CD4-positive, alpha-beta T cell (primary cell): ENCODE results near the gene IZUMO1. TPM values are rescaled to one million over a fixed set of nuclear protein-coding genes. Genes with fewer than 3 reads are reported as not detected.

Experiments used
- ATAC-seq: fragments of 200-7000 bp; cut with Tn5 transposase; one replicate; pipeline ENCODE4 v1.10.0; 2022; ENCODE audit warnings: mild to moderate bottlenecking; ENCODE audit not compliant: poor library complexity
- CTCF ChIA-PET: fragments of 350-600 bp; sonication (Branson Sonifier 250); formaldehyde crosslinking; loops from one replicate; lab custom pipeline; 2021; ENCODE audit warnings: antibody characterized with exemption, inconsistent platforms; lab: Charles Lee
- POLR2A ChIA-PET: fragments of 350-600 bp; sonication (Branson Sonifier 250); formaldehyde crosslinking; loops from one replicate; lab custom pipeline; 2021; ENCODE audit warnings: antibody characterized with exemption, inconsistent platforms; lab: Charles Lee
- DNase-seq, 14 experiments: peaks; one replicate each; pipeline ENCODE4 v3.0.0-alpha.2; 2013 to 2020; ENCODE audit warnings: mixed read lengths in 2 of 14
- H3K27ac ChIP-seq, 2 donors: one replicate each; pipeline versions ENCODE4 v1.5.1 to v1.7.0; 2013; ENCODE audit warnings: low read length in 2 of 2, low read depth in 1 of 2, mild to moderate bottlenecking in 1 of 2
- H3K27me3 ChIP-seq, 2 experiments: 1 replicate in 1 of 2; 2 replicates in 1 of 2; pipeline versions ENCODE4 v1.6.1 to v1.7.0; 2013; ENCODE audit warnings: low read length in 2 of 2, control low read depth in 1 of 2, mild to moderate bottlenecking in 1 of 2, moderate library complexity in 1 of 2; ENCODE audit not compliant: insufficient read depth in 2 of 2, control insufficient read depth in 1 of 2
- H3K36me3 ChIP-seq: one replicate; pipeline ENCODE4 v1.6.1; 2013; ENCODE audit warnings: low read length, control low read depth; ENCODE audit not compliant: insufficient read depth
- H3K4me1 ChIP-seq: one replicate; pipeline ENCODE4 v1.6.1; 2013; ENCODE audit warnings: low read length, control low read depth; ENCODE audit not compliant: insufficient read depth
- H3K4me3 ChIP-seq: one replicate; pipeline ENCODE4 v1.5.1; 2013; ENCODE audit warnings: mild to moderate bottlenecking, low read length, moderate library complexity
- H3K9me3 ChIP-seq, 2 experiments: 1 replicate in 1 of 2; 2 replicates in 1 of 2; pipeline versions ENCODE4 v1.6.1 to v1.7.0; 2013; ENCODE audit warnings: low read length in 2 of 2, mild to moderate bottlenecking in 2 of 2, control low read depth in 1 of 2, moderate library complexity in 1 of 2; ENCODE audit not compliant: control insufficient read depth in 1 of 2, insufficient read depth in 1 of 2
- H3K27ac Mint-ChIP-seq: one replicate; pipeline ENCODE4 v1.8.0; 2020; ENCODE audit warnings: mixed read lengths
- H3K27me3 Mint-ChIP-seq: one replicate; pipeline ENCODE4 v1.8.0; 2021; ENCODE audit warnings: mixed read lengths
- H3K36me3 Mint-ChIP-seq: one replicate; pipeline ENCODE4 v1.8.0; 2021; ENCODE audit warnings: low read depth, mixed read lengths
- H3K4me1 Mint-ChIP-seq: one replicate; pipeline ENCODE4 v1.8.0; 2021; ENCODE audit warnings: low read depth, mixed read lengths
- H3K4me3 Mint-ChIP-seq: one replicate; pipeline ENCODE4 v1.8.0; 2020; ENCODE audit warnings: mild to moderate bottlenecking, mixed read lengths
- H3K9me3 Mint-ChIP-seq: one replicate; pipeline ENCODE4 v1.8.0; 2020; ENCODE audit warnings: mixed read lengths
- intact Hi-C, 2 experiments: fragments of 100-400 bp; cut with DNase I in 1 of 2; cut with micrococcal nuclease in 1 of 2; formaldehyde crosslinking; loops; one replicate each; pipeline versions ENCODE4 v1.15.1 to v1.9.0; 2023 to 2025; cut with DNase I, micrococcal nuclease
- total RNA-seq, 174 experiments: library from RNA in 2 of 174; stranded (reverse) in 2 of 174; gene quantifications; one replicate each; pipeline ENCODE4 v1.2.3 and lab custom pipeline; 2021 to 2026
- TF ChIP-seq, protein P1 (sequence below): fragments of 200-600 bp; IDR thresholded peaks from one replicate; pipeline ENCODE4 v1.8.0; 2022; ENCODE audit warnings: antibody characterized with exemption, mild to moderate bottlenecking

Gene IZUMO1
- total RNA-seq, 2 experiments from 2014 or later = not detected

GRCh38 chr19:48739404-48740163 lies 7.1 kb downstream of the IZUMO1 start:
- Mint-ChIP-seq H3K9me3 (no peaks in the 10 kb centered on the region), H3K27ac (no peak overlapping the region), H3K27me3 (no peaks in the 10 kb centered on the region), H3K4me3 (peak overlapping the region; percentile 15), H3K36me3 (no peaks in the 10 kb centered on the region), H3K4me1 (peaks cover 20% of the 10 kb centered on the region)
- Histone ChIP-seq H3K27ac (no peak overlapping the region), H3K4me1 (peaks cover 32% of the 10 kb centered on the region), H3K27me3 (peaks cover 0 to 12% of the 10 kb centered on the region in 2 experiments), H3K9me3 (peaks cover 0 to 10% of the 10 kb centered on the region in 2 experiments), H3K36me3 (no peaks in the 10 kb centered on the region), H3K4me3 (peak overlapping the region; percentile 20)
- intact Hi-C loops = loop anchor here in 1 of 2 experiments (2.0 kb wide), 1 partner anchor 19 kb away; no protein-coding TSS in a partner anchor
- ATAC-seq (no peak), DNase-seq (peak in 2 of 14 experiments; percentile 35)
- TF ChIP-seq, protein P1, sequence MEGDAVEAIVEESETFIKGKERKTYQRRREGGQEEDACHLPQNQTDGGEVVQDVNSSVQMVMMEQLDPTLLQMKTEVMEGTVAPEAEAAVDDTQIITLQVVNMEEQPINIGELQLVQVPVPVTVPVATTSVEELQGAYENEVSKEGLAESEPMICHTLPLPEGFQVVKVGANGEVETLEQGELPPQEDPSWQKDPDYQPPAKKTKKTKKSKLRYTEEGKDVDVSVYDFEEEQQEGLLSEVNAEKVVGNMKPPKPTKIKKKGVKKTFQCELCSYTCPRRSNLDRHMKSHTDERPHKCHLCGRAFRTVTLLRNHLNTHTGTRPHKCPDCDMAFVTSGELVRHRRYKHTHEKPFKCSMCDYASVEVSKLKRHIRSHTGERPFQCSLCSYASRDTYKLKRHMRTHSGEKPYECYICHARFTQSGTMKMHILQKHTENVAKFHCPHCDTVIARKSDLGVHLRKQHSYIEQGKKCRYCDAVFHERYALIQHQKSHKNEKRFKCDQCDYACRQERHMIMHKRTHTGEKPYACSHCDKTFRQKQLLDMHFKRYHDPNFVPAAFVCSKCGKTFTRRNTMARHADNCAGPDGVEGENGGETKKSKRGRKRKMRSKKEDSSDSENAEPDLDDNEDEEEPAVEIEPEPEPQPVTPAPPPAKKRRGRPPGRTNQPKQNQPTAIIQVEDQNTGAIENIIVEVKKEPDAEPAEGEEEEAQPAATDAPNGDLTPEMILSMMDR = no peak
- ChIA-PET CTCF (interaction anchor here (0.7 to 2.1 kb wide), 12 partner anchors 8 to 358 kb away, joined by 3 to 19 read pairs (median 3); partner anchors contain the start of genes CA11, FTL, GYS1 and IZUMO1), POLR2A (interaction anchor here (0.7 to 2.2 kb wide), 14 partner anchors 8 to 377 kb away, joined by 3 to 25 read pairs (median 3); partner anchors contain the start of genes CA11, DBP, FUT1 and FUT2)

DNA sequence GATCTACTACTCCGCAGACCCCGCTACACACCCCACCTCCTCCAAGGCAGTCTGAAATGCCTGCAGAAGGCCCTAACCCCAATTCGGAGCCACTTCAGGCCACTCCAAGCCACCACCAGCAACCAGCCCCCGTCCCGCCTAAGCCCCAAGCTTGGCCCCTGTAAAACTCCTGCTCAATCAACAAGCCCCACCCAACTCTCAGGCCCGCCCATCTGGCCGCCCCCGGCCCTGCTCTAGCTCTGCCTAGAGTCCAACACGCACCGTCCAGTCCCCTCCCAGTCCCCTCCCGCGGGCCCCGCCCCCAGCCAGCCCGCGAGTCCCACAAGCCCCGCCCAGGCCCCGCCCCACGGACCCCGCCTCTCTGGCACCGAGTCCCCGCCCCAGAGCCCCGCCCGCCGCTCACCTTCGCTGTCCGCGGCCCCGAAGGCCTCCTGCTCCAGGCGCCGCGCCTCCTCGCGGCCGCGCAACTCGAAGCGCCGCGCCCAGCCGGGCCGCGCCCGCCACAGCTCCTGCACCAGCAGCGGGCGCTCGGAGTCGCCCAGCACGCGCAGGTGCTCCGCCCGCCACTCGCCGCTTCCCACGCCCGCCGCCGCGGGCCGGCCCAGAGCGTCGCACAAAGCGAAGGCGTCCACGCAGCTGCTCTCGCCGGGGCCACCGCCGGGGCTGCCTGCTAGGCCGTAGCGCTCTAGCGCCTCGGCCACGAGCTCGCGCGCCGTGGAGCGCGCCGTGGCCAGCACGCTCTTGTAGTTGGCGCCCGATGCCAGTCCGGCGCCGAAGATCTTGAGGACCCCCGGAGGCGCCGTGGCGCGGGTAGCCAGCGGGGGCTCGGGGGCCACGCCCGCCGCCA lies 7.9 kb downstream of the IZUMO1 start:
- H3K9me3 Mint-ChIP-seq = no peaks in the 10 kb centered on the region
- Histone ChIP-seq H3K4me1 (peaks cover 32% of the 10 kb centered on the region), H3K27ac (no peak overlapping the region), H3K9me3 (peaks cover 0 to 10% of the 10 kb centered on the region in 2 experiments), H3K36me3 (no peaks in the 10 kb centered on the region), H3K27me3 (peaks cover 0 to 12% of the 10 kb centered on the region in 2 experiments), H3K4me3 (no peak overlapping the region)
- ChIA-PET POLR2A (interaction anchor here (0.7 to 2.2 kb wide), 15 partner anchors 9 to 378 kb away, joined by 3 to 25 read pairs (median 3); partner anchors contain the start of genes CA11, DBP, FUT1 and FUT2), CTCF (interaction anchor here (0.7 to 2.1 kb wide), 13 partner anchors 8 to 359 kb away, joined by 3 to 19 read pairs (median 3); partner anchors contain the start of genes CA11, FTL, GYS1 and IZUMO1)
- H3K27me3 Mint-ChIP-seq = no peaks in the 10 kb centered on the region
- TF ChIP-seq, protein P1 = no peak
- H3K36me3 Mint-ChIP-seq = no peaks in the 10 kb centered on the region
- H3K27ac Mint-ChIP-seq = no peak overlapping the region
- intact Hi-C loops = loop anchor here (1.0 to 2.0 kb wide), 4 partner anchors 18 to 92 kb away; partner anchors contain the start of gene CA11 (in 1 of the 2)
- H3K4me3 Mint-ChIP-seq = peak overlapping the region; percentile 65
- ATAC-seq (peak; percentile 92), DNase-seq (peak; percentile 88 to 97 (median 93))
- H3K4me1 Mint-ChIP-seq = peaks cover 20% of the 10 kb centered on the region
